NCI-H510A treated with DMSO at 0.1 percent for 48 hours (cell line): ENCODE results near the gene NTRK3.

Source experiments
- DNase-seq: peaks from one replicate; lab custom pipeline; 2025; lab: John Stamatoyannopoulos, UW

Gene NTRK3

GRCh38 chr15:88118741-88119140 is 137.8 kb downstream of the NTRK3 start:
- DNase-seq: no peak

- no peak for DNase-seq
Measured at GRCh38 chr15:88118035-88118434, 138.5 kb downstream of the NTRK3 start.

GRCh38 chr15:88115486-88116152 is 140.9 kb downstream of the NTRK3 start:
- DNase-seq: no peak

- DNase-seq: no peak
Measured at GRCh38 chr15:88113613-88114308, 142.8 kb downstream of the NTRK3 start.

- peak; percentile 2 for DNase-seq
Measured at GRCh38 chr15:88108991-88109390, 147.5 kb downstream of the NTRK3 start.

- DNase-seq: no peak
Measured at GRCh38 chr15:88108477-88108876, 148.1 kb downstream of the NTRK3 start.

GRCh38 chr15:88106074-88106473 is 150.5 kb downstream of the NTRK3 start:
- DNase-seq: no peak

- DNase-seq: no peak
Measured at GRCh38 chr15:88104357-88104756, 152.2 kb downstream of the NTRK3 start.

- DNase-seq: no peak
Measured at GRCh38 chr15:88100181-88100580, 156.4 kb downstream of the NTRK3 start.

- no peak for DNase-seq
Measured at GRCh38 chr15:88098361-88098760, 158.2 kb downstream of the NTRK3 start.

GRCh38 chr15:88091444-88092016 is 165.0 kb downstream of the NTRK3 start:
- no peak for DNase-seq

GRCh38 chr15:88090481-88091011 is 166.0 kb downstream of the NTRK3 start:
- no peak for DNase-seq

GRCh38 chr15:88089731-88090130 is 166.8 kb downstream of the NTRK3 start:
- no peak for DNase-seq

GRCh38 chr15:88089024-88089620 is 167.4 kb downstream of the NTRK3 start:
- no peak for DNase-seq

- DNase-seq: no peak
Measured at GRCh38 chr15:88083811-88084760, 172.5 kb downstream of the NTRK3 start.

- DNase-seq: no peak
Measured at GRCh38 chr15:88080616-88081015, 175.9 kb downstream of the NTRK3 start.

GRCh38 chr15:88077296-88078020 is 179.1 kb downstream of the NTRK3 start:
- no peak for DNase-seq

- DNase-seq: no peak
Measured at GRCh38 chr15:88076328-88076727, 180.2 kb downstream of the NTRK3 start.

- no peak for DNase-seq
Measured at GRCh38 chr15:88075102-88075501, 181.4 kb downstream of the NTRK3 start.

GRCh38 chr15:88074386-88074785 is 182.2 kb downstream of the NTRK3 start:
- DNase-seq: no peak

GRCh38 chr15:88073391-88073691 is 183.2 kb downstream of the NTRK3 start:
- peak; percentile 17 for DNase-seq
